GM21381 (cell line): Measurements from ENCODE around the gene CAPN13.

Source experiments
- ATAC-seq: cut with Tn5 transposase; IDR thresholded peaks from one replicate; pipeline ENCODE4 v1.9.1; 2021; ENCODE audit warnings: mild to moderate bottlenecking, moderate library complexity; ENCODE audit not compliant: unreplicated experiment

CAPN13 gene

GRCh38 chr2:30686000-30686399 is 121.2 kb downstream of the CAPN13 start:
- ATAC-seq, result no peak

GRCh38 chr2:30684996-30685395 is 122.2 kb downstream of the CAPN13 start:
- no peak for ATAC-seq

DNA sequence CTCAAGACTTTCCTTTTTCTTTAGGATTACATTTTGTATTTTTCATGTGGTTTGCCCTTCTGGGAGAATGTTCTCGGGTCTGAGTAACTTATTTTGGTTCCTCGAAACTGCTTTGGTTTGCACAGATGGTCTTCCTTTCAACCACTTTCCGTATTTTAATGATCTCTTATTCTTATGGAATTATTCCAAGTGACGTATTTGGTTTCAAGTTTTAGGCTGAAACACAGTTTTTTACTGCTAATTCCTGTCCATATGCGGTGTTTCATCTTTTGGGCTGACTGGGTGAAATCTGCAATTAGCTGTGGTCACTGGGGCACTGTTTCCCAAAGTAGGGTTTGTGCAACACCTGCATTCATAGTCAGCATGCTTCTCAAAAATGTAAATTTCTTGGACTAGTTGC is 122.7 kb downstream of the CAPN13 start:
- ATAC-seq, result no peak

- ATAC-seq, result no peak
Measured at GRCh38 chr2:30684026-30684425, 123.2 kb downstream of the CAPN13 start.

DNA sequence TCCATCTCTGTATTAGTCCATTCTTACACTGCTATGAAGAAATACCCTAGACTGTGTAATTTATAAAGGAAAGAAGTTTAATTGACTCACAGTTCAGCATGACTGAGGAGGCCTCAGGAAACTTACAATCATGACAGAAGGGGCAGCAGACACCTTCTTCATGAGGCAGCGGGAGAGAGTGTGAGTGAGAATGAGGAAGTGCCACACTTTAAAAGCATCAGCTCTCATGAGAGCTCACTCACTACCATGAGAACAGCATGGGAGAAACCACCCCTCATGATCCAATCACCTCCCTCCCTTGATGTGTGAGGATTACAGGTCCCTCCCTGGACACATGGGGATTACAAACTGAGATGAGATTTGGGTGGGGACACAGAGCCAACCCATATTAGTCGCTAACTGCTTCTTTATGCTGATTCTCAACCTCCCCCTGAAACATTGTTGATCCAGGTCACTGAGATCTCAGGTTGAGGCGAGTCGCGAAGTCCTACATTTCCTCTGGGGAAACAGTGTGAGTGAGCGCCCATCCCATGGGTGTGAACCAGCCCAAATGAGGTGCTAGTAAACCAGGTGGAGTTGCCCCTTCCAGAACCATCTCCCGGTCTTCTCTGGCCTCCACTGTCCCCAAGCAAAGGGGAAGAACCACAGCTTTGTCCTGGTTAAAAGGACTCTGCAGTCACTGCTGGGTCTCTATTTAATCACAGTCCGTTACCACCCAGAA is 123.8 kb downstream of the CAPN13 start:
- no peak for ATAC-seq

DNA sequence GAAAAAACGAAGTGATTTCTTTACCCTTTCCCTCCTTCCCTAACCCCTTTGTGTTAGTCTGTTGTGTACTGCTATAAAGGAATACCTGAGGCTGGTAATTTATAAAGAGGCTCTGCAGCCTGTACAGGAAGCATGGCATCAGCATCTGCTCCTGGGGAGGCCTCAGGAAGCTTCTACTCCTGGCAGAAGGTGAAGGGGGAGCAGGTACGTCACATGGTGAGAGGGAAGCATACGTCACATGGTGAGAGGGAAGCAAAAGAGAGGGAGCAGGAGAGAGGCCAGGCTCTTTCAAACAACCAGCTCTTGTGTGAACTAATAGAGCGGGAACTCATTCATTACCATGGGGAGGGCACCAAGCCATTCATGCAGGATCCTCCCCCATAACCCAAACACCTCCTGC is 126.2 kb downstream of the CAPN13 start:
- no peak for ATAC-seq

DNA sequence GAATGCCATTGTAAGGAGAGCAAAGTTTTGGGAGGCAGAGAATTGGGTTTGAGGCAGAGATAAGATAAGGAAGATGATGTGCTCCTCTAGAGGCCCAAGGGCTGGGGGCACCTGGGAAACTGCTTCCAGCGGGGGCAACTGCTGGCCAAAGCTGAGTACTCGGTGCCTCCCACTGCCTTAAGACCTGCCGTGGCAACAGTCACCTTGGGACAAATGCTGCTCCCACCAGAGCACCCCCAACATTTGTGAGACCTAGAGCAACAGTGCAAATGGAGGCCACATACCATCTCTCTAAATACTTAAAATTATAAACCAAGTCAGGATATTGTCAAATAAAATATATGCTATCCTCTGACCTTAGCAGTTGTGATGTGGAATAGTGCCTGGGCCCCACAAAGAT is 127.1 kb downstream of the CAPN13 start:
- ATAC-seq, result no peak

DNA sequence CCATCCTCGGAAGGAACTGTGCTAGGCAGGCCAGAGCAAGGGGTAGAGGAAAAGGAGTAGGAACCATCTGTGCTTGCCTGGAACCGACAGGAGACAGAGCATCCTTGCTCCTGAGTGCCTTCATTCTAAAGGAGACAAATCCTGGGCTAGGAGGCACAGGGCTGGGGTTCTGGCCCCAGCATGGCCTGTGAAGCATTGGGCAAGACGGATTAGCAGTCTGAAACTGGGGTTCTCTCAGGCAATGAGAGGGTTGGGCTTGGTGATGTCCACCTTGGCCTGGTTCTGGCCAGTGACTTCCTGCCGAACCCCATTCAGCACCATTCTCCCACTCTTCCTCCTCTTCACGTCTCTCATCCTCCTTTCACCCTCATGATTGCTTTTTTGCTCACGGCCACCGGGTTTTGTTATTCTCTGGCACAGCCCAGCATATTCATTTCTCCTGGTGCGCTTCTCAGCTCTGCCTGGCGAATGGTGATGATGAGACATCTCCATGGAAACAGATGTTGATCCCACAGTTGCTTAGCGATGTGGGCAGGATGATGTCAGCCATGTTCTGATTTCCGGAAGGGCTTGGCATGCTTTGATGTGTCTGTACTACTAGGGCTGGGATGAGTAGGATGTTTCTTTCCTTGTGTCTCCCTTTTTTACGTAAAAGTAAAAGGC is 127.7 kb downstream of the CAPN13 start:
- ATAC-seq, result no peak

- no peak for ATAC-seq
Measured at GRCh38 chr2:30678410-30679137, 128.7 kb downstream of the CAPN13 start.

DNA sequence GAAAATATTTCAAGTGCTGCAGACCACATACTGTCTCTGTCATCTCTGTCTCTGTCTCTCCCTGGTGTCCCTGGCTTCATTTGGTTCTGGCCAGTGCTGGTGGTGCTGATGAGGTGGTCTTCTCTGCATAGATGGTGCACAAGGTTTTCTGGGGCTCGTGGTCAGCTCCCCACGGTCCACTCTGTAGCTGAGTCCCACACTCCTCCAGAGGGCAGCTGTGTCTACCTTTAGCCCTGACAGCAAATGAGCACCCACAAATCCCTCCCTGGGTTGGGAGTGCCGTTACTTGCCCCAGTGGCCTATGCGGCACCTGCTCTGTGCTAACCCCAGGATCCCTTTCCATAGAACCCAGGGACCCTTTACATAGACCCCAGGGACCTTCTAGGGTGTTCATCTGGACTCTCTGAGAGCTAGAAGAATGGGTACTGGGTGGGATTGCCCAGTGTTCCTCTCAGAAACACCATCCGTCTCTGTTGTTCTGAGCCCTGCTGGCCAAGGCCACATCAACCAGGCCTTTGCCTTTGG is 129.3 kb downstream of the CAPN13 start:
- ATAC-seq, result no peak

- ATAC-seq, result no peak
Measured at GRCh38 chr2:30677231-30677630, 130.0 kb downstream of the CAPN13 start.

- no peak for ATAC-seq
Measured at GRCh38 chr2:30675758-30676157, 131.5 kb downstream of the CAPN13 start.

GRCh38 chr2:30673127-30673526 is 134.1 kb downstream of the CAPN13 start:
- ATAC-seq, result no peak
